ENCODE measurements around the gene RTP5. TPM values are rescaled to one million over a fixed set of nuclear protein-coding genes. Genes with fewer than 3 reads are reported as not detected.
"Not testable (repeated sequence)": the region's sequence is repeated elsewhere in the genome, so short reads cannot be mapped to it uniquely, and the experiment has no call there.

RTP5 gene
- total RNA-seq, 1 experiment from 2014 or later: not detected

GRCh38 chr2:241870611-241871537, 1.3 kb downstream of the RTP5 start:
- DNase-seq (ENCODE audit: low read depth): no peak

- no peak for DNase-seq (ENCODE audit: low read depth)
Observed at GRCh38 chr2:241871538-241872312, 2.2 kb downstream of the RTP5 start.

DNA sequence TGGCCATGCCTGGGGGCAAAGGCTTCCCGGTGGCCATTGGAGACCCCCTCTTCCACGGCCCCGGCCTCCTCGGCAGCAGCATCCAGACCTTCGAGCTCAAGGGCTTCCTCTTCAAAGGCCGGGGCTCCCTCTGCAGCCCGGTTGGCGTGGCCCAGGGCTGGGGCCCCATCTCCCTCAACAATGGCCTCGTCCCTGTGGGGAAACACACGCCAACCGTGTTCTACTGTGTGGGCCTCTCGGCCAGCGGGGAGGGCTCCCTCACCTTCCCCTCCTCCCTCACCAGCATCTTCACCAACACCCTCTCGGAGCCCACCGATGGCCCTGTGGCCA, 2.7 kb downstream of the RTP5 start:
- DNase-seq (ENCODE audit: low read depth): no peak

- no peak for DNase-seq (ENCODE audit: low read depth)
Observed at GRCh38 chr2:241873081-241873802, 3.7 kb downstream of the RTP5 start.

DNA sequence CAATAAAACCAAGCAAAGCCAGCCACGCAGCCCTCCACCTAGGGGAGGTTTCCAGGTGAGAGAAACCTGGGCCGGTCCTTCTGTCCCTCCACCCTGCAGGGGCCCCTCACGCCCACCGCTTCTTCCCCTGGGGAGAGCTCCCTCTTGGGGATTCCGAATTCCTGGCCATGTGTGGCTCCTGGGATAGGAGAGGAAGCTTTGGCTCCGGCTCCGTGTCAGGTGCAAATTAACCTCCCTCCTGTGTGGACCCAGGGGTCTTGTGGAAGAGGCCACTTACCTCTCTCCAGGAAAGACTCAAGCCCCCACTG, 4.2 kb downstream of the RTP5 start:
- no peak for DNase-seq (ENCODE audit: low read depth)

GRCh38 chr2:241874277-241874925, 4.9 kb downstream of the RTP5 start:
- DNase-seq (ENCODE audit: low read depth): no peak

- DNase-seq (ENCODE audit: low read depth): not testable (repeated sequence)
Observed at GRCh38 chr2:241875754-241876527, 6.4 kb downstream of the RTP5 start.

GRCh38 chr2:241876528-241877196, 7.1 kb downstream of the RTP5 start:
- DNase-seq (ENCODE audit: low read depth): no peak

GRCh38 chr2:241877197-241877685, 7.7 kb downstream of the RTP5 start:
- no peak for DNase-seq (ENCODE audit: low read depth)

- peak; percentile 80 for DNase-seq (ENCODE audit: low read depth)
Observed at GRCh38 chr2:241877989-241878970, 8.8 kb downstream of the RTP5 start.

DNA sequence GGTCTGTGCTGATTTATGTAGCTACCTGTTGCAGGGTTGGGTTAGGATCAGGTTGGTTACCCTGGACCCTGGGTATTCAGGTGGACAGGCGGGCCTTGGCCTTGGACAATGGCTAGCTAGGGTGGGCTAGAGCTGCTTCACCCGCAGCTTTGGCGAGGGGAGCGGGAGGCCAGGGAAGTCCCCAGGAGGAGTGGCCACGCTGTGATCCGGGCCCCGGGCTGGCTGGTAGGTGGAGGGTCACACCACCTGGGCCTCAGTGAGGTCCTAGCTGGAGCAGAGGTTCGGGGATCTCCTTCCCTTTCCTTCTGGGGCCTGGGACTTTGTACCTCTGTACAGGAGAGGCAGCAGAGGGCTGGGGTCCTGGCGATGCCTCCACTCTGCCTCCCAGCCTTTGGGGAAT, 9.8 kb downstream of the RTP5 start:
- no peak for DNase-seq (ENCODE audit: low read depth)

- DNase-seq (ENCODE audit: low read depth): no peak
Observed at GRCh38 chr2:241880311-241881073, 11.0 kb downstream of the RTP5 start.

DNA sequence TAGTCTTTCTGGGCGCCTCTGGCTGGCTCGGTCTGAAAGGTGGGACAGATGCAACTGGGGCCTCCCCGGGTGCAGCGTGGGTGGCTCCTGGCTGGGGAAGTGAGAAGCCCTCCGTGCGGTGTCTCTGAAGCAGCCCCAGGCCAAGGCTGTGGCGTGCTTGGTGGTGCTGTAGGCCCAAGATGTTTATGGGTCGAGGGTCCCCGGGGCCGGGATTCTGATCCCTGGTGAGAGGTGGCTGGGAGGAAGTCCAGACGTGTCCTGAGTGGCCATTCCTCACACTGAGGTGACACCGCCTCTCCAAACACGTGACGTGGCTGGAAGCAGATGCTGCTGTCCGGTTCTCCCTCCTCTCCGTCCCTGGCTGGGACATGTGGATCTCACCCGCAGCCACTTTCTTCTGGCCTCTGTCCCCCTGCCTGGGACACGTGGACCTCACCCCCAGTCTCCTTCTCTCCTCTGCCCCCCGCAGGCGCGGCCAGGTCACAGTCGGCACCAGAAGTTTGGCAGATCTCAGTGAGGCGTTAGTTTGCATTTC, 12.6 kb downstream of the RTP5 start:
- no peak for DNase-seq (ENCODE audit: low read depth)

- no peak for DNase-seq (ENCODE audit: low read depth)
Observed at GRCh38 chr2:241884951-241885290, 15.4 kb downstream of the RTP5 start.

DNA sequence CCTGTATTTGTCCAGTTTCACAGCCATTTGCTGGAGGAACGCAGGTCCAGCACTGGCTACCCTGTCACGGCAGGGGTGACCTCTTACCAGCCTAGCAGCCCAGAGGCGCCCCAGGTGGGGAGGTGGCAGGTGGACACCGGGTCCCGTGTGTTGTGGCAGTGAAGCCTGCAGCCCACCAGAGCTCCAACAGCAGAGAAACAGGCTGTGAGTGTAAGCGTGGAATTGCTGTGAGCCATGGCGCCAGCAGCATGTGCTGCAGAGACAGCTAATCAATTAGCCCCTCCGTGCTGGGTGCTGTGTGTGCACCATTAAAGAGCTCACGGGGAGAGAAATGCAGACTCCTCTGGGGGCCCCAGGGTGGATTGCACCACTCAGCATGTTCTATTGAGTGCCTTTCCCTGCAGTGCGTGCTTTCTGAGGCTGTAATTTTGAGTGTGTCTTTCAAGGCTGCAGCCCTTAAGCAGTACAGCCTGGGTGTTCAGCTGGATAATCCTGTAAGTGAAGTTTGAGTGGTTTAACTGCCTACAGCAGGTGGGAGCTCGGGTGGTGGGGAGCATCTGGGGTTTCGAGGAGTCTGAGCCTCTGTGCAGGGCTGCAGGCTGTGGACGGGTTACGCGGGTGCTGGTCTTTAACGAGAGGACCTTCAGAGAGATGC, 15.9 kb downstream of the RTP5 start:
- DNase-seq (ENCODE audit: low read depth): no peak

- DNase-seq (ENCODE audit: low read depth): no peak
Observed at GRCh38 chr2:241885946-241886643, 16.6 kb downstream of the RTP5 start.

- DNase-seq (ENCODE audit: low read depth): no peak
Observed at GRCh38 chr2:241886840-241887447, 17.4 kb downstream of the RTP5 start.

Measured in Daoy (cell line).